ENCODE measurements around the gene RAPGEF3. TPM values are rescaled to one million over a fixed set of nuclear protein-coding genes. Genes with fewer than 3 reads are reported as not detected.
A peak's percentile ranks its signal among the peaks of the same experiment; 100 is the strongest.

RAPGEF3 gene
- total RNA-seq, 1 donor from 2014 or later, result 165 TPM

DNA sequence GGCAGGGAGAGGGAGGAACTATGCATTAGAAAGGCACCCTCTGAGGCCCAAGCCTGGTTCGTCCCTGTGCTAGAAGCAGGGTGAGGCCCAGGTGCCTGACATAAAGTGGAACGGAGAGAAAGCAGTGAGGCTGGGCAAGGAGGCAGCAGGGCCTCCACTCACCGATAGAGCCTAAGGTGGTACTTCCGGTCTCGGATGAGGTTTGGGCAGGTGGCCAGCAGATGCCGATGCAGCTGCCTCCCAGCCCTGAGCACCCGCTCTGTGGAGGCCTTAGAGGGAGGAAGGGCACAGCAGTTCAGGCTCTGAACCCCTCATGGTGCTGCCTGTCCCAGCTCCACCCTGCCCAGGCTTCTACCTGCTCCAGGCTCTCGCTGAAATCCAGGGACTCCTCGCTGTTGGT is 7.1 kb downstream of the RAPGEF3 start:
- peaks cover 51 to 56% of the 10 kb centered on the region in 2 donors for H3K36me3 ChIP-seq
- TF ChIP-seq, protein P1, sequence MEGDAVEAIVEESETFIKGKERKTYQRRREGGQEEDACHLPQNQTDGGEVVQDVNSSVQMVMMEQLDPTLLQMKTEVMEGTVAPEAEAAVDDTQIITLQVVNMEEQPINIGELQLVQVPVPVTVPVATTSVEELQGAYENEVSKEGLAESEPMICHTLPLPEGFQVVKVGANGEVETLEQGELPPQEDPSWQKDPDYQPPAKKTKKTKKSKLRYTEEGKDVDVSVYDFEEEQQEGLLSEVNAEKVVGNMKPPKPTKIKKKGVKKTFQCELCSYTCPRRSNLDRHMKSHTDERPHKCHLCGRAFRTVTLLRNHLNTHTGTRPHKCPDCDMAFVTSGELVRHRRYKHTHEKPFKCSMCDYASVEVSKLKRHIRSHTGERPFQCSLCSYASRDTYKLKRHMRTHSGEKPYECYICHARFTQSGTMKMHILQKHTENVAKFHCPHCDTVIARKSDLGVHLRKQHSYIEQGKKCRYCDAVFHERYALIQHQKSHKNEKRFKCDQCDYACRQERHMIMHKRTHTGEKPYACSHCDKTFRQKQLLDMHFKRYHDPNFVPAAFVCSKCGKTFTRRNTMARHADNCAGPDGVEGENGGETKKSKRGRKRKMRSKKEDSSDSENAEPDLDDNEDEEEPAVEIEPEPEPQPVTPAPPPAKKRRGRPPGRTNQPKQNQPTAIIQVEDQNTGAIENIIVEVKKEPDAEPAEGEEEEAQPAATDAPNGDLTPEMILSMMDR (IDR thresholded peaks at IDR 0.05), result no peak
- H3K27ac ChIP-seq, result peak overlapping the region; percentile 87 to 94
- peaks cover 20 to 48% of the 10 kb centered on the region in 2 donors for H3K4me1 ChIP-seq
- DNase-seq (ENCODE audit: low spot score in 2 of 2), result no peak
- H3K9me3 ChIP-seq, result no peaks in the 10 kb centered on the region
- no peaks in the 10 kb centered on the region for H3K27me3 ChIP-seq
- intact Hi-C loops (cut with DNase I), result no loop called here
- no peak overlapping the region for H3K4me3 ChIP-seq

DNA sequence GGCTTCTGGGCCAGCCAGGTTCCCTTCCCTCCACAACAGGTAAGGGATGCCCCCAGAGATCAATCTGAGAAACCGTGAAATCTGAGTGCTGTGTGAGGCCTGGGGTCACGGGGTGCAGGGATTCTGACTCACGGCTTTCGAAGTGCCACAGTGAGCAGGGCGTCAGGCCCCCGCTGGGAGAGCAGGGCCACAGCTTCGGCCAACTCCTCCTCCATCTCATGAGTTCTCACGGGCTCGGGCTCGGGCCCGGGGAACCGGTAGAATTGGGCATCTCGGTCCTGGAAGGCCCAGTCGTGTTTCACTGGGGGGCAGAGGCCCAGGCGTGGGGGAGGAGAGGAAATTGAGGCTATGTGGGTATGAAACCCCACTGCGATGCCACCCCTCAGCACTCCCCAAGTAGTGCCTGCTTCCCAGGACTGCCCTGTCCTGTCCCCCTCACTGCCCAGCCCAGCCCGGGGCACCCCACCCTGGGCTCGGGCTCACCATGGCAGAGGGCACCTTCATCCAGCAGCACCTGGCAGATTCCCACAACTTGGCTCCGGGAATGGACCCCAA is 7.7 kb downstream of the RAPGEF3 start:
- Histone ChIP-seq H3K27me3 (no peaks in the 10 kb centered on the region), H3K9me3 (no peaks in the 10 kb centered on the region), H3K36me3 (peaks cover 54 to 61% of the 10 kb centered on the region in 2 donors), H3K27ac (peak overlapping the region in 1 of 2 donors; percentile 94), H3K4me1 (peaks cover 20 to 42% of the 10 kb centered on the region in 2 donors), H3K4me3 (no peak overlapping the region)
- intact Hi-C loops (cut with DNase I), result no loop called here
- DNase-seq (ENCODE audit: low spot score in 2 of 2), result no peak
- TF ChIP-seq, protein P1 (IDR thresholded peaks at IDR 0.05), result no peak

DNA sequence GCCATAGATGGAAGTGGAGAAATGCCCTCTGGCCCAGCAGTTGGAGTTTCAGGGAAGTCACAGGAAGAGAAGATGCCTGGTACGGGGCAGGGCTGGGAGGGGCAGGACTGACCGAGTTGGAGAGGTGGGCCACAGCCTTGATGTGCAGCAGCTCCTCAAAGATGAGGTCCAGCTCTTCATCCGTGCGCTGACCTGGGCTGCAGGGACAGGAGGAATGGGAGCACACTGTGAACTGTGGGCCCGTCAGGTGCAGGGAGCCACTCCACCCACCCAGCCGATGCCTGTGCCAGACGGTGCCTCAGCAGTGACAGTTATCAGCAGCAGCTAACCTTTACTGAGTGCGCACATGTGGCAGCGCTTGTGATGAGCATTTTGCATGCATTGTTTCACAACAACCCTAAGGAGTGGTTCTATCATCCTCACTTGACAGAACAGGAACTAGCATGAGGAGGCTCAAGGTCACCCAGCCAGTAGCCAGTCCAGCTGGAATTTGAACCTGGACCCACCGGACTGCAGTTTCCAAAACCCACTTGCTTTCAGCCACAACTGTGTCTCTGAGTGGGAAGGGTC is 8.4 kb downstream of the RAPGEF3 start:
- no peaks in the 10 kb centered on the region for H3K9me3 ChIP-seq
- H3K27me3 ChIP-seq, result no peaks in the 10 kb centered on the region
- peaks cover 17 to 37% of the 10 kb centered on the region in 2 donors for H3K4me1 ChIP-seq
- no peak overlapping the region for H3K4me3 ChIP-seq
- TF ChIP-seq, protein P1 (IDR thresholded peaks at IDR 0.05), result no peak
- intact Hi-C loops (cut with DNase I), result no loop called here
- no peak overlapping the region for H3K27ac ChIP-seq
- no peak for DNase-seq (ENCODE audit: low spot score in 2 of 2)
- peaks cover 54 to 68% of the 10 kb centered on the region in 2 donors for H3K36me3 ChIP-seq

DNA sequence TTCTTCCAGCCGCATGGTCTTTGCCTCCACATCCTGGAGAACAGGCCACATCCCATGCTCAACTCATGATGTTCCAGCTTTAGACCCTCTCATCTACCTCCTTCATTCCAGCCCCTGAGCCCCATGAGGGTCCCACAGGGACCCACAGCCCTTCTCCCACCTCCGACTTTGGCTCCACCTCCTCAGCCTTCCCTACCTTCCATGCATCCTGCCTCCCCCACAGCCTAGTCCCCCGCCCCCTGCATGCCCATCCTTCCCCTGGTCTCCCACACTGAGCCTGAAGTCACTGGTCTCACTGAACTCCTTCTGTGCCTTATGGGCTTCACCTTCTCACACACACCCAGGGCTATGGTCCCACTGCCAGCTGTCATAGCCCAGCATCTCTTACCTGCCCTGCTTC is 9.8 kb downstream of the RAPGEF3 start:
- TF ChIP-seq, protein P1 (IDR thresholded peaks at IDR 0.05), result no peak
- H3K9me3 ChIP-seq, result no peaks in the 10 kb centered on the region
- intact Hi-C loops (cut with DNase I), result no loop called here

DNA sequence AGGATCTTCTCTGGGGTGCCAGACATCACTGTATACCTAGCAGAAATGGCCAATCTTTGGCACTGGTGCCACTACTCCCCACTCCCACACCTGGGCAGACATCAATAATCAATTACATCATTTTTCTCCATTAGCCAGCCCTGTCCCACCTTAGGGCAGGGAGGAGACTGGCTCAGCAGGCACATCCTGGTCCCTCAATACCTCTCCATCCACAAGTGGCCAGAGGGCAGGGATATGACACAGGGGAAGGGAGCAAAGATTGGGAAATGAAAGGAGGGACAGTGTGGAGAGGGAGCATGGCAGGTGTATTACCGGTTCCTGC is 10.2 kb downstream of the RAPGEF3 start:
- Histone ChIP-seq H3K9me3 (no peaks in the 10 kb centered on the region), H3K27me3 (no peaks in the 10 kb centered on the region), H3K36me3 (peaks cover 54 to 70% of the 10 kb centered on the region in 2 donors), H3K27ac (no peak overlapping the region), H3K4me3 (no peak overlapping the region), H3K4me1 (peaks cover 10 to 23% of the 10 kb centered on the region in 2 donors)
- intact Hi-C loops (cut with DNase I), result no loop called here
- TF ChIP-seq, protein P1 (IDR thresholded peaks at IDR 0.05), result no peak
- DNase-seq (ENCODE audit: low spot score in 2 of 2), result no peak

More for the DNA sequence above, 9.8 kb downstream of the RAPGEF3 start:
- Histone ChIP-seq H3K36me3 (peaks cover 54 to 68% of the 10 kb centered on the region in 2 donors), H3K27me3 (no peaks in the 10 kb centered on the region), H3K4me3 (no peak overlapping the region), H3K4me1 (peaks cover 13 to 24% of the 10 kb centered on the region in 2 donors), H3K27ac (no peak overlapping the region)
- DNase-seq (ENCODE audit: low spot score in 2 of 2), result no peak
